Kidney capillary endothelial cell (primary cell): Measurements from ENCODE around the gene MAN1A1.

Source experiments
- DNase-seq: peaks from one replicate; pipeline ENCODE4 v3.0.0-alpha.2; 2018; ENCODE audit warnings: low spot score

Gene MAN1A1

DNA sequence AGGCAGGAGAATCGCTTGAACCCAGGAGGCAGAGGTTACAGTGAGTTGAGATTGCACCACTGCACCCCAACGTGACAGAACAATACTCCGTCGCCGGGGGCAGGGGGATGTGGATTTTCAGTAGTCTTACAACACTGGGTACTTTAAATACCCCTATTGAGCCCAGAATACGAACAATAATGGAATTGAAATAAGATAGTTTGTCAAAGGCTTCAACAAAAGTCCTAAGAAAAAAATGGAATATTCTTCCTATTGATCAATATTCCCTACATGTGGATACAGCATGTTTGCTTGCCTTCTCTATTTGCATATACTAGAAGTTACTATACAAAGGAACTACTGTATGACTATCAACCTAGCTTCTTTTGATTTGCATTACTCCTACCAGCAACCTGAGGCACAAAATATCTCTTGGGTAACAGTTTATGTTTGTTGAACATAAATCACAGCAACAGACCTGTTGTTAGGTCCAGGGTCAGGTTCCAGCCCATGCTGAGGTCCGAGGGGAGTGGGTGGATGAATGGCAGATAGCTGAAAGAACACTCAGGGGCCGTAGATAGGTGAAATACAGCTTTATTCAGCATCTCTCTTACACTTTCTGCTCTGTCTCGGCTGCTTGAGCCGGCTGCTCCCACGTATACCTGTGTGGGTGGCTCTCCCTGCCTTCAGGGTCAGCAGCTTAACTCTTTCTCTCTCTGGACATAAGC, 23.8 kb downstream of the MAN1A1 start:
- no peak for DNase-seq

GRCh38 chr6:119324718-119325117, 24.8 kb downstream of the MAN1A1 start:
- DNase-seq: no peak

GRCh38 chr6:119323931-119324330, 25.6 kb downstream of the MAN1A1 start:
- DNase-seq: no peak

DNA sequence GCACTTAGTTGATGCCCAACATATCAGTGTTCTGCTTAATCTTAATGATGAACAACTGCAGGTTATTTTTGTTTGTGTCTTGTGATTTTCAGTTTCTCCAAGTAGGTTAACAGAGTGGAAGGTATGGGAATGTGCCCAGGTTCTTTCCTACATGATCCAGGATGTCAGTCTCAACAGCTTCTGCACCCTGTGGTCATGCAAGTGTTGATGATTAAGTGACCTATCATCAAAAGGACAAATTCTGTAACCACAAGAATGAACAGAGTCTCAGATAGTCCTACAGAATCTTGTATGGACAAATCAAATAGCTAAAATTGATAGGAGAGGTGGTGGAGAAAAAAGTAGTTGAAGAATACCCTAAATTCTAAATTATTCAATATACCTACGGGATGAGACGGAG, 26.1 kb downstream of the MAN1A1 start:
- DNase-seq: no peak

GRCh38 chr6:119322715-119323350, 26.7 kb downstream of the MAN1A1 start:
- no peak for DNase-seq

- DNase-seq: no peak
Observed at GRCh38 chr6:119322034-119322433, 27.5 kb downstream of the MAN1A1 start.

DNA sequence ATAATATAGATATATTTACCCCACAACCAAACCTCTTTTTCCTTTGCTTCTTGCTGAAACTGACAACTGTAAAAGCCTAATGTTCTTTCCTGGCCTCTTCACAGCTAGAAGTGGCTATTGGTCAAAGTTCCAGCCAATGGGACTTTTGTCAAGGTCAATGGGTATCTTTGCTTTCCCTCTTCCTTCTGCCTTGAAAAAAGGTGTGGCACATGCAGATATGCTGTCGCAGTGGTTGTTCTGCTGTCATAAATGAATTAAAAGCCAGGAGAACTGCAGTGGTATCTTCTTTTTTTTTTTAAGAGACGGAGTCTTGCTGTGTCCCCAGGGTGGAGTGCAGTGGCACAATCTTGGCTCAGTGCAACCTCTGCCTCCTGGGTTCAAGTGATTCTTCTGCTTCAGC, 29.9 kb downstream of the MAN1A1 start:
- no peak for DNase-seq

DNA sequence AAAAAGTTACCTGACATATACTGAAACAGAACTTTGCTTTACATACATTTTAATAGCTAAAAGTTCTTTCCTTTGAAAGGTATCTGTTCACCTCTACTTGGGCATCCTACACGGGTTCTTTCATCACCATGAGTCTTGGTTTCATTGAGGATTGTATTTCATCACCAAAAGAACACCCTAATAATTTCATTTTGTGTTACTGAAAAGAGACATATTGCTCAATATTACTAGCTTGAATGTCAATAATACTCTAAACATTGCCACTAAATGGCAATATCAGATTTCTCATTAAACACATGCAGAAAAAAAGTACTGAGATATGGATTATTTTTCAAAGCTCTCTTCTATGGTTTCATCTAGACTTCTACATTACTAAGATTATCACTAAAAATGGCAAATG, 30.8 kb downstream of the MAN1A1 start:
- no peak for DNase-seq

DNA sequence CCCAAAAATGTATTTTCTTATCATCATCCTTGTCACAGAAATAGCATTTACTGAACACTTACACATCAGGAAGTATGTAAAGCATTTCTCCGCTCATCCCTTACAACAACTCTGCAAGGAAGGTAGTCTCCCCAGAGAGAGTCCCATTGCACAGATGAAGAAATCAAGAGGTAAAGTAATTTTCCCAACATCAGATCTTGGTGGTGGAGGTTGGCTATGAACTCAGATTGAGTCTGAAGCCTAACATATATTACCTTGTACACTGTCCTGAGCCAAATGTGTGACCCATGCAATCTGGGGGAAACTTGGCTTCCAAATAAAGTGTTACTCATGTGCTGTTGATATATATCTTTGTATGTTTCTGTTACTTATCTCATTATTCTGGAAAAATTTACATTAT, 31.4 kb downstream of the MAN1A1 start:
- DNase-seq: no peak

- DNase-seq: no peak
Observed at GRCh38 chr6:119317007-119317406, 32.6 kb downstream of the MAN1A1 start.

DNA sequence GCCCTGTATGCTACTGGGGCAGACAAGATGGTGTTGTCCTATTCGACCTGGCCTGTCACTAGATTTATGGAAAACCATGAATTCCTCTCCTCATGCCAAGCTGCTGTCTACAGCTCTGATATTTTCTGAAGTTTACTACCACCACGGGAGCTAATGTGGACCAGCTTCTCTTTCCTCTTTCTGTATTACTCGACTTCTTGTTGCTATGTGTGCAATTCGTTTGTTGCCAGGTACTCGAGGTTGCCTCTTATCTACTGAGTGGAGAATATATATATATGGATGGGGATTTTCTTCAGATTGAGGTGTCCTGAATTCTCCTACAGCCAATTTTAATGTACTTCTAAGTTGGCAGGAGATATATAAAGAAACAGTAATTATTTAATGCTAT, 34.7 kb downstream of the MAN1A1 start:
- no peak for DNase-seq

GRCh38 chr6:119313937-119314884, 35.4 kb downstream of the MAN1A1 start:
- DNase-seq: no peak

GRCh38 chr6:119312875-119313338, 36.7 kb downstream of the MAN1A1 start:
- no peak for DNase-seq

GRCh38 chr6:119312441-119312840, 37.1 kb downstream of the MAN1A1 start:
- no peak for DNase-seq

GRCh38 chr6:119311514-119312142, 37.9 kb downstream of the MAN1A1 start:
- no peak for DNase-seq

- peak; percentile 56 for DNase-seq
Observed at GRCh38 chr6:119310486-119311036, 39.0 kb downstream of the MAN1A1 start.

DNA sequence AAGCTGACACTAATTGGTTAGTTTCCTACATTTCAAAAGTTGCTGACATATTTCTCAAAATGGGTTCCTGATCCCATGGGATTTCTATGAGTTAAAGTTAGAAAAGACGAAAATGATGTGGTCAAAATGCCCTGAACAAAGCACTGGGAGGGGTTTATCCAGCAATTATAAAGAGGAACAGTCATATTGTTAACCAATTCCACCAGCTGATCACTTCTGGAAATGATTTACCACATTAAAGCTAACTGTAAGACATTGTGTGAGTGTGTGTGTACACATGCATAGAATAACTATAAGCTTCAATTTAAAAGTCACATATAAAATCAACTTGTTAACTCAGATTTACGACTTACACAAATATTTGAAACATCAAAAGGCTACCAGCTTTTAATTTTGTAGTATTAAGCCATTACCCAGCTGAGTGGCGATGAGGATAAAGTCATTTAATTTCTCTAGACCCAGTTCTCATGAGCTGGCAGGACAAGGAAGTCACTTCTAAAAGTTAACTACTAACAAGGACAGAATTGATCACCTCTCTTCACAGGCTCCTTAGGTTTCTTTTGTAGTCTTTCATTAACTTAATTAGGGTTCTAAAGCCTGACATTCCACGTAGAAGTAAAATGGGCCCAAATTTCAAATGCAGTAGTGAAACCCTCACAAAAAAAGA, 40.4 kb downstream of the MAN1A1 start:
- no peak for DNase-seq

GRCh38 chr6:119308048-119308570, 41.5 kb downstream of the MAN1A1 start:
- peak; percentile 55 for DNase-seq

- no peak for DNase-seq
Observed at GRCh38 chr6:119307056-119307455, 42.5 kb downstream of the MAN1A1 start.

DNA sequence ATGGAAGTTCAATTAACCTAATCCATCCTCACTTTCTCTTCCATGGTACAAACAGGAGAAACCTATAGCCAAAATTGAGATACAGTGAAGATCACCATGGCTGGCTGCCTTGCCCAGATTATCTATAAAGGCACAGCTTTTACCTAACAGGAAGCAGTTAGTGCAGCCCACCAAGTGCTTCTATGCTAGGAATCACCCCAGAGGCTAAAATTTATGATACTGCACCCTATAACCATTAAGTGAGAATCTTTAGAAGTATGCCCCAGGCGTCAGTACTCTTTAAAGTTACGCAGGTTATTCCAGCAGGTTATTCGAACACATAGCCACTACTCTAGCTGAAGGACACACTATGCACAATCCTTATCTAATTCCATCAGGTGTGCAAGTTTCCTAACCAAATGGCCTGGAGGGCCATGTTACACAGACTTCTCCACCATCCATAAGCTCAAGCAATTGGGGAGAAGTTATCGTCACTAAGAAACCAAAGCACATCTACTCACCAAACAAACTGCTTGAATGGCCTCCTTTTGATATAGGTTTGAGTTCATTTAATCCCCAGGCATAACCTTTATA, 43.1 kb downstream of the MAN1A1 start:
- no peak for DNase-seq
